NCI-H128 (cell line): ENCODE data around the gene DZANK1.
"Not testable (repeated sequence)": the region's sequence is repeated elsewhere in the genome, so short reads cannot be mapped to it uniquely, and the experiment has no call there.

ENCODE experiments used
- DNase-seq: peaks from one replicate; lab custom pipeline; 2025; ENCODE audit not compliant: unreplicated experiment; lab: John Stamatoyannopoulos, UW

Gene DZANK1

DNA sequence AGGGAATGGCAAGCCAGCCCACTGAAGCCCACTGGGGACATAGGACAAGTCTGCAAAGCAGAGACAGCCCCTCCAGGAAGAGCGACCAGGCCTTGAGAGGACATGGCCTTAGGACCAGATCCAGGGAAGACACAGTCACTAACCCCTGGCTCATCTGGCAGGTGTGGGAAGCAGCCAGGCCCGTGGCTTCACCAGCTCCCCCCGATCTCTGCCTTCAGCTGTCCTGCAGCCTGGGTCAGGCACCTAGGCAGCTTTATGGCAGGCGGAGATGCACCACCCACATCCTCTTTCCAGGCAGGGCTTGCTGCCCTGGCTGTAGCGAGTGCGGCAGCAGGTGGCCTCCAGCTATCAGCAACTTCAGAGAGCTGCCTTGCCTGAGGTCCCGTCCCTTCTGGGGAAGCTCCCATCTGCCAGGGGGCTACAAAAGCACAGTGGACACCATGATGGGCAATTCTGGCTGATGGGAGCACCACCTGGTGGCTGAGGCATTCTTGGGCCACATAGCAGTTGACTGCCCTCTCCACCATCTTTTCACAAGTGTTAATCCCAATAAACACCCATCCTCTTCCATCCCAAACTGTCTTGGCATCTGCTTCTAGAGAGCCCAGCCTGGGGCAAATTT, 85.8 kb downstream of the DZANK1 start:
- no peak for DNase-seq

DNA sequence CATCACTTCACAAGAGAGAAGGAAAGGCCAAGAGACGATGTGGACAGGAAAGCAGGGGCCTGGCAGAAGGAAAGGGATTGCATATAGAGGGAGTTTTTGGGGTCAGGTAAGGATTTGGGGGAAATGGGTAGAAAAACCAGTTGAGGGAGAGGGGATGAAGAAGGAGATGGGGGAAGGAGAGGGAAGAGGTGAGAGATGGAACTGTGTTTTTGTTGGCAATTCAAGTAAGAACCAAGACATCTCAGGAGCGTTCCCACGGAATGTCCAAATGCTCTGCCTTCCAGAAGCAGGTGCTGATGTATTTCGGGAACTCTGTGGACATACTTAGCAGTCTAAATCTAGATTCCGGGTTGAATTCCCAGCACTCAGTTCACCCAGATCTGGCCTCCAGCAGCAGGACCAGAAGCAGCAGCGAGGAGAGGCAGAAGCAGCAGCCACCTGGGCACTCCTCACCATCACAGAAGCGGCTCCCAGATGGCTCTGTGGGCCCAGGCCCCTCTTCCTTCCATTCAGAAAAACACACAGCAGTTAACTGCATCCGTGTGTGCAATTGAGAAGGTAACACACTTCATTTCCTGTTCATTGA, 88.8 kb downstream of the DZANK1 start:
- DNase-seq: no peak

GRCh38 chr20:18375551-18375950, 91.3 kb downstream of the DZANK1 start:
- not testable (repeated sequence) for DNase-seq

DNA sequence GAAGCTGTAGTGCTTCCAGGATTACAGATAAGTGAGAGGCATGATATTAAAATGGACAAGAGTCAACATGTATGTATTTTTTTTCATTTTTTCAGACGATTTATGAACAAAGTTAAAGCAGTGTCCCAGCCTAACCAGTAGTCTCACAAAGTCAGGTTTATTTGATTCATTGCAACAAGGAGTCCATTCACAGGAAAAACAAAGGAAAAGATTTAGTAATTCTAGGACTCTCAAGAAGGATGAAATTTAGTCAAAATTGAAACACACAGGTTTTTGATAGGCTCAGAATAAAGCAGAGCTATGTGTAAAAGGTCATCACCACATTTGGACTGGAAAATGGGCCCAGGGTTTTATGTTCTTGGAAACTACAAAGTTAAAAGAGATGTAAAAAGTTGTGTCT, 94.5 kb downstream of the DZANK1 start:
- DNase-seq: no peak

- no peak for DNase-seq
These were observed 102.1 kb downstream of the DZANK1 start for GRCh38 chr20:18364768-18365167.

DNA sequence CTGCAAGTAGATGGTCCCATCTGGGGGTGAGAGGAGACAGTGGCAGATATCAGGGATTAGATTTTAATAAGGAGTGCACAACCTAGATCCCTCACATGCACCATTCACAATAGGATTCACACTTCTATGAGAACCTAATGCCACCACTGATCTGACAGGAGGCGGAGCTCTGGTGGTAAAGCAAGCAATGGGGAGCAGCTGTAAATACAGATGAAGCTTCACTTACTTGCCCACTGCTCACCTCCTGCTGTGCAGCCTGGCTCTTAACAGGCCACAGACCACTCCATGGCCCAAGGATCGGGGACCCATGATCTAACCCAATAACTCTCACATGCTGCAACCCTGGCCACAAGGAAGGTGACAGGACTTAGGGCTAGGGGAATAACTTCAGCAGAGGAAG, 103.1 kb downstream of the DZANK1 start:
- no peak for DNase-seq

DNA sequence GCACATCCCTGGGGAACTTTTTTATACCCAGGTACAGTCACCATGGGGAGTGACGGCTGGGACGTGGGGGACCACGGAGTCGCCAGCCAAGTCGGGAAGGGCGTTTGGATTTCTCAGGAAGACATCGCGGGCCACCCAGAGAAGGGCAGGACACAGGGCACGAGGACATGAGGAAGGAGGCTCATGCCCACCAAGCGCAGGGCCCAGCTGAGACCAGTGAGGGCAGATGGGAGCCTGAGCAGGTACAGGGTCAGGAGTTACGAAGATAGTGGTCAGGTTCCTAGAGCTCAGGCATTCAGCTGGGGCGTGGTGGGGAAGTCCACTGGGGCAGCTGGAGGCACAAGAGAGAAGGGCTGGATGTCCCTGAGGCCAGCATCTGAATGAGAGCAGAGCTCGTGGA, 103.9 kb downstream of the DZANK1 start:
- DNase-seq: no peak

- DNase-seq: no peak
These were observed 105.2 kb downstream of the DZANK1 start for GRCh38 chr20:18361678-18362077.

DNA sequence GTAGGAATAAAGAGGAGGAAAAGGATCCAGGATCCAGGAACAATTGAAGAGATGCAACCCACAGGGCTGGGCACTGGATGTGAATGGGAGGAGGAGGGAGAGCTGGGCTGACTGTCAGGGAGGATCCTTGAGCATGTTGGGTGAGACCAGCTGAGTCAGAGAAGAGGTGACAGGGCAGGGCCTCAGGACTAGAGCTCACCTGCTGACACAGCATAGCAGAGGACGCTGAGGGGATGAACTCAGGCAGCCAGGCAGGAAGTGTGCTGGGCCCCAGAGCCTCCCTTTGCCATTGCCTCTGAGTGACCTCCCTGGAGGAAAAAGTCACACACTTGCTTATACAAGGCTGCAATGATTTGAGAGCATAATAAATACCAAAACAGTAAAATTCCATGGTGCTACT, 106.2 kb downstream of the DZANK1 start:
- DNase-seq: no peak

- no peak for DNase-seq
These were observed 107.0 kb downstream of the DZANK1 start for GRCh38 chr20:18359854-18360253.

GRCh38 chr20:18349749-18350148, 117.1 kb downstream of the DZANK1 start:
- not testable (repeated sequence) for DNase-seq
